GM19438 (cell line): ENCODE results near the gene OCIAD1.
A peak's percentile ranks its signal among the peaks of the same experiment; 100 is the strongest.
"Not testable (repeated sequence)": the region's sequence is repeated elsewhere in the genome, so short reads cannot be mapped to it uniquely, and the experiment has no call there.

Experiments
- ATAC-seq: cut with Tn5 transposase; IDR thresholded peaks from one replicate; pipeline ENCODE4 v1.9.1; 2021; ENCODE audit warnings: low read depth; ENCODE audit not compliant: unreplicated experiment

Gene OCIAD1

GRCh38 chr4:48879561-48880442, 48.9 kb downstream of the OCIAD1 start:
- no peak for ATAC-seq

GRCh38 chr4:48881646-48882045, 50.8 kb downstream of the OCIAD1 start:
- ATAC-seq: not testable (repeated sequence)

GRCh38 chr4:48889750-48890149, 58.9 kb downstream of the OCIAD1 start:
- not testable (repeated sequence) for ATAC-seq

GRCh38 chr4:48891028-48891619, 60.2 kb downstream of the OCIAD1 start:
- no peak for ATAC-seq

- ATAC-seq: no peak
Observed at GRCh38 chr4:48896845-48897244, 66.0 kb downstream of the OCIAD1 start.

GRCh38 chr4:48898733-48899431, 68.0 kb downstream of the OCIAD1 start:
- no peak for ATAC-seq

- ATAC-seq: no peak
Observed at GRCh38 chr4:48899432-48899749, 68.5 kb downstream of the OCIAD1 start.

- ATAC-seq: no peak
Observed at GRCh38 chr4:48899950-48900349, 69.1 kb downstream of the OCIAD1 start.

GRCh38 chr4:48901196-48901595, 70.3 kb downstream of the OCIAD1 start:
- no peak for ATAC-seq

GRCh38 chr4:48902266-48902665, 71.4 kb downstream of the OCIAD1 start:
- ATAC-seq: no peak

- no peak for ATAC-seq
Observed at GRCh38 chr4:48904101-48904500, 73.2 kb downstream of the OCIAD1 start.

GRCh38 chr4:48904541-48905142, 73.8 kb downstream of the OCIAD1 start:
- ATAC-seq: no peak

- no peak for ATAC-seq
Observed at GRCh38 chr4:48905363-48906015, 74.6 kb downstream of the OCIAD1 start.

GRCh38 chr4:48906206-48907173, 75.6 kb downstream of the OCIAD1 start, which contains the start of gene OCIAD2:
Gene OCIAD2 (minus strand): TSS chr4:48906774. CDS start chr4:48904549, 2,225 bp downstream.
- ATAC-seq: peak; percentile 96

GRCh38 chr4:48907706-48908477, 77.0 kb downstream of the OCIAD1 start:
- no peak for ATAC-seq

- ATAC-seq: no peak
Observed at GRCh38 chr4:48908687-48909086, 77.8 kb downstream of the OCIAD1 start.

- no peak for ATAC-seq
Observed at GRCh38 chr4:48909697-48910096, 78.8 kb downstream of the OCIAD1 start.

GRCh38 chr4:48910511-48910910, 79.6 kb downstream of the OCIAD1 start:
- ATAC-seq: no peak
